ENCODE data around the gene ADAMTS16.

GRCh38 chr5:5126444-5126843, 13.7 kb upstream of the ADAMTS16 start:
- TF ChIP-seq CTCF (IDR thresholded peaks at IDR 0.05 in 4 of 5, conservative IDR thresholded peaks at IDR 0.05 in 1 of 5) = no peak
- no peak for TF ChIP-seq POLR2A (IDR thresholded peaks at IDR 0.05)
